GM10266 (cell line): Measurements from ENCODE around the gene TOMT.
A peak's percentile ranks its signal among the peaks of the same experiment; 100 is the strongest.

ENCODE experiments used
- DNase-seq: peaks from one replicate; pipeline ENCODE4 v3.0.0; 2012; ENCODE audit errors: extremely low spot score
- CTCF ChIP-seq: IDR thresholded peaks from 2 replicates; pipeline ENCODE4 v1.5.1; 2012; ENCODE audit warnings: mild to moderate bottlenecking, low read depth; ENCODE audit not compliant: control insufficient read depth, insufficient read depth; ENCODE audit errors: missing control alignments

The TOMT gene

GRCh38 chr11:72069787-72070251 is 35.9 kb upstream of the TOMT start:
- TF ChIP-seq CTCF = no peak
- DNase-seq = no peak

GRCh38 chr11:72070491-72070890 is 35.2 kb upstream of the TOMT start:
- no peak for TF ChIP-seq CTCF
- no peak for DNase-seq

GRCh38 chr11:72072348-72072747 is 33.4 kb upstream of the TOMT start:
- DNase-seq = no peak
- TF ChIP-seq CTCF = no peak

- DNase-seq = no peak
- peak; percentile 55 for TF ChIP-seq CTCF
Observed at GRCh38 chr11:72075109-72075508, 30.6 kb upstream of the TOMT start.

GRCh38 chr11:72075756-72076155 is 30.0 kb upstream of the TOMT start:
- no peak for DNase-seq
- TF ChIP-seq CTCF = no peak

GRCh38 chr11:72078477-72078876 is 27.2 kb upstream of the TOMT start:
- DNase-seq = no peak
- TF ChIP-seq CTCF = no peak

GRCh38 chr11:72079819-72080325 is 25.9 kb upstream of the TOMT start:
- no peak for TF ChIP-seq CTCF
- DNase-seq = no peak
